Measurements from ENCODE around the gene PPIF. TPM values are rescaled to one million over a fixed set of nuclear protein-coding genes. Genes with fewer than 3 reads are reported as not detected.

Gene PPIF
- total and polyA plus RNA-seq, 2 donors (not counting 3 experiments of a cell fraction or from before 2014, with no cell fraction given): 50.7 to 51.2 TPM

DNA sequence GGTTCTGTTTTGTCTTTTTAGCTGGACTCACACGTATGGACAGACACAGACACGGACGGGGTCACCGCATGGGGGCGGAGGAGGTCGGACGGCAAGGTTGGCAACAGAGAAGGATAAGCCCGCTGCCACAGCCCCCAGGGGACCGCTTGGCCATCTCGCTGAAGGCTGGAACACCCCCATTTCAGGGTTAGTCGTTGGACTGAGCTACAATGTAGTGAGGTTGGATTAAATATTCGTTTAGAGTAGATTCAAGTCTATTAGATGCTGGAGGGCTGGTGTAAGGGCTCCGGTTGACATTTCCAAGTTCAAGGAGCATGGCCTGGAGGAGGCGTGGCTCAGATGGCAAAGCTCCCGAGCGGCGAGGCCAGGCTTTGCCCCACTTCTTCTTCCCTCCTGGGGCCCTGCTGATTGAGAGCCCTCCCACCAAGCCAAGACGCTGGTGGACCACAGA, 35.2 kb downstream of the PPIF start:
- TF ChIP-seq MYC (IDR thresholded peaks at IDR 0.05; ENCODE audit: low read depth, low read length) (no peak), POLR2AphosphoS5 (IDR thresholded peaks at IDR 0.05; ENCODE audit: insufficient read depth, low read depth, low read length) (no peak), GATA2 (IDR thresholded peaks at IDR 0.05; ENCODE audit: insufficient read depth, insufficient read length, low read depth, low read length) (no peak), FOS (IDR thresholded peaks at IDR 0.05; ENCODE audit: borderline replicate concordance, insufficient read depth, low read length) (no peak), JUN (IDR thresholded peaks at IDR 0.05; ENCODE audit: borderline replicate concordance, insufficient read depth, insufficient read length, low read depth) (no peak), EZH2 (IDR thresholded peaks at IDR 0.05; ENCODE audit: borderline replicate concordance, low read depth, low read length, severe bottlenecking) (no peak), POLR2A (IDR thresholded peaks at IDR 0.05; ENCODE audit: low read depth, low read length) (no peak)
- TF ChIP-seq, protein P1, sequence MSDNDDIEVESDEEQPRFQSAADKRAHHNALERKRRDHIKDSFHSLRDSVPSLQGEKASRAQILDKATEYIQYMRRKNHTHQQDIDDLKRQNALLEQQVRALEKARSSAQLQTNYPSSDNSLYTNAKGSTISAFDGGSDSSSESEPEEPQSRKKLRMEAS (IDR thresholded peaks at IDR 0.05; ENCODE audit: insufficient read depth, insufficient read length): no peak
- TF ChIP-seq, protein P2, sequence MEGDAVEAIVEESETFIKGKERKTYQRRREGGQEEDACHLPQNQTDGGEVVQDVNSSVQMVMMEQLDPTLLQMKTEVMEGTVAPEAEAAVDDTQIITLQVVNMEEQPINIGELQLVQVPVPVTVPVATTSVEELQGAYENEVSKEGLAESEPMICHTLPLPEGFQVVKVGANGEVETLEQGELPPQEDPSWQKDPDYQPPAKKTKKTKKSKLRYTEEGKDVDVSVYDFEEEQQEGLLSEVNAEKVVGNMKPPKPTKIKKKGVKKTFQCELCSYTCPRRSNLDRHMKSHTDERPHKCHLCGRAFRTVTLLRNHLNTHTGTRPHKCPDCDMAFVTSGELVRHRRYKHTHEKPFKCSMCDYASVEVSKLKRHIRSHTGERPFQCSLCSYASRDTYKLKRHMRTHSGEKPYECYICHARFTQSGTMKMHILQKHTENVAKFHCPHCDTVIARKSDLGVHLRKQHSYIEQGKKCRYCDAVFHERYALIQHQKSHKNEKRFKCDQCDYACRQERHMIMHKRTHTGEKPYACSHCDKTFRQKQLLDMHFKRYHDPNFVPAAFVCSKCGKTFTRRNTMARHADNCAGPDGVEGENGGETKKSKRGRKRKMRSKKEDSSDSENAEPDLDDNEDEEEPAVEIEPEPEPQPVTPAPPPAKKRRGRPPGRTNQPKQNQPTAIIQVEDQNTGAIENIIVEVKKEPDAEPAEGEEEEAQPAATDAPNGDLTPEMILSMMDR (IDR thresholded peaks at IDR 0.05; ENCODE audit: extremely low read depth in 1 of 2, insufficient read depth in 1 of 2, low read depth in 1 of 2, low read length in 2 of 2): no peak
- DNase-seq (ENCODE audit: low read depth, low spot score): no peak

More for the DNA sequence above, 35.2 kb downstream of the PPIF start:
- no peaks in the 10 kb centered on the region for H3K9me1 ChIP-seq (replicated peaks; ENCODE audit: control insufficient read depth, extremely low read depth, insufficient read depth, low read length)
- no TSS peak for BruUV-seq (replicated peaks)
- H4K20me1 ChIP-seq (replicated peaks; ENCODE audit: control insufficient read depth, extremely low read depth, insufficient read depth, low read length): no peaks in the 10 kb centered on the region
- H3K9ac ChIP-seq (replicated peaks; ENCODE audit: extremely low read depth, insufficient read depth, low read length): no peak overlapping the region
- dilution Hi-C loops (cut with MboI; ENCODE audit: extremely low pct_ligation_motif_present, low sequenced_read_pairs) (no loop called here), intact Hi-C loops (cut with micrococcal nuclease) (no loop called here)
- H3K27me3 ChIP-seq (ENCODE audit: control insufficient read depth in 2 of 2, insufficient read depth in 2 of 2, low read length in 2 of 2): peaks cover 0 to 2% of the 10 kb centered on the region in 2 experiments
- CTCF ChIA-PET: interaction anchor here (2.7 kb wide), 1 partner anchor 9 kb away, joined by 23 read pairs; no protein-coding TSS in a partner anchor
- no peaks in the 10 kb centered on the region for H3K4me1 ChIP-seq (ENCODE audit: control insufficient read depth, extremely low read depth, insufficient read depth, low read length)
- no peaks in the 10 kb centered on the region for H3K36me3 ChIP-seq (ENCODE audit: control insufficient read depth in 2 of 2, extremely low read depth in 1 of 2, insufficient read depth in 2 of 2, low read length in 2 of 2)
- H3K79me2 ChIP-seq (ENCODE audit: control insufficient read depth, insufficient read depth, low read length): no peaks in the 10 kb centered on the region
- no peak overlapping the region for H3K27ac ChIP-seq (ENCODE audit: insufficient read depth, low read depth, low read length)
- FAIRE-seq: no peak
- no peak overlapping the region for H3K4me2 ChIP-seq (ENCODE audit: insufficient read depth, low read length)
- no peak overlapping the region for H3K4me3 ChIP-seq (replicated peaks in 1 of 3; ENCODE audit: insufficient read depth in 1 of 3, low read depth in 1 of 3, low read length in 3 of 3)
- H3K9me3 ChIP-seq (replicated peaks; ENCODE audit: control insufficient read depth, insufficient read depth, low read length): no peaks in the 10 kb centered on the region
- no peak overlapping the region for H2AFZ ChIP-seq (ENCODE audit: low read depth, low read length)
- POLR2A ChIA-PET: no interaction called here
